ENCODE results near the gene ACADM.
"Not testable (repeated sequence)": the region's sequence is repeated elsewhere in the genome, so short reads cannot be mapped to it uniquely, and the experiment has no call there.

Gene ACADM

DNA sequence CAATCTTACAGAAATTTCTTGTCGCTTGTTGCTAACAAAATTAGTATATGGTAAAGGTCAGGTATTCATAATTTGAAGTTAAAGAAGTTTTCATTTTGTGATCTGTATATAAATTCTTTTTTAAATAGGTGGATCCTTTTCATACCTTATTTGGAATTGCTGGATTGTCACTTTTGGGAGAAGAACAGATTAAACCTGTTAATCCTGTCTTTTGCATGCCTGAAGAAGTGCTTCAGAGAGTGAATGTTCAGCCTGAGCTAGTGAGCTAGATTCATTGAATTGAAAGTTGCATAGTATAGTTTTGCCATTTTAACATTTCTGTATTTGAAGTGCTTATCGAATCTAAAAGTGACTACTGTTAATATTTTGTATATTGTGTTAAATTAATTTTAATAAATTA lies 69.9 kb downstream of the ACADM start:
- DNase-seq (ENCODE audit: low read depth in 2 of 2): no peak

DNA sequence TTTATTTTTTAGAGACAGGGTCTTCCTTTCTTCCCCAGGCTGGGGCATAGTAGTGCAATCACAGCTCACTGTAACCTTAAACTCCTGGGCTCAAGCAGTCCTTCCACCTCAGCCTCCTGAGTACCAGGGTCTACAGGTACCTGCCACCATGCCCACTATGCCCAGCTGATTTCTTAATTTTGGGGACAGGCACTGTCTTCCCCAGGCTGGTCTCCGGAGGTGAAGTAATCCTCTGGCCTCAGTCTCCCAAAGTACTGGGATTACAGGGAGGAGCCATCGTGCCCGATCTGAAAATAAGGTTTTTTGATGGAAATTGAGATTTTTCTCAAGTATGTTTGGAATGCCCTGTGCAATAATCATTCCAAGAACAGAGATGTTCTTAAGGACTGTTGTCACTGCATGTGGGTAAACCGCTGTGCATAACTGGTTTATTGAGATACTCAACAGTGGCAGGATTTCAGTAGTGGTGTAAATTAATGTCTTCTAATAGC lies 71.2 kb downstream of the ACADM start:
- DNase-seq (ENCODE audit: low read depth in 2 of 2): no peak

DNA sequence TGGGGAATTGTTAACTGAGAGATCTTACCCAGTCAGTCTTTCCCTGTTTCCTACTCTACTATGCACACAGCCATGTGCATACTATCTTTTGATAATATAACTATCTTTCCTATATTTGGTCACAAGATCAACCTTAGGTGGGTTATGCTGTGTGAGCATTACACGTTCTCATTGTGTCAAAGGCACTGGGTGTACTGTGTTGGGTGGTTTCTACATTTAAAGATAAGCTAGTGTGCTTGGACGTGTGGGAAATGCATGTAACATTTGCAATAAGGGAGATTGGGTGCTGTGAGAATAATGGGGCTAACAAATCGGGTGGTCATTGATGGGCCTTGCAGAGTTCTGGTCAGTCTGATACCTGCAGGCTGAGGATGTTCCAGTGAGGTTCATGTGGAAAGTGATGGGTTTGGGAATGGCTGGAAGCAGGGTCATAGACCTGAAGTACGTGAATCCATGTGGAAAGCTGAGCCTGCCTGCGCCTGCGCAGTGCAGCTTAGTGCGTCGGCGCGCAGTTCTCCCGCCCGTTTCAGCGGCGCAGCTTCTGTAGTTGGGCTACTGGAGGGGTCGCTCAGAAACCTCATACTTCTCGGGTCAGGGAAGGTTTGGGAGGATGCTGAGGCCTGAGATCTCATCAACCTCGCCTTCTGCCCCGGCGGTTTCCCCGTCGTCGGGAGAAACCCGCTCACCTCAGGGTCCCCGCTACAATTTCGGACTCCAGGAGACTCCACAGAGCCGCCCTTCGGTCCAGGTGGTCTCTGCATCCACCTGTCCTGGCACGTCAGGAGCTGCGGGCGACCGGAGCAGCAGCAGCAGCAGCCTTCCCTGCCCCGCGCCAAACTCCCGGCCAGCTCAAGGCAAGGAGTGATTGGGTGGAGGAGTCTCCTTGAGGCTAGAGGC lies 72.1 kb downstream of the ACADM start, which contains the start of gene MSH4:
TSS of gene MSH4 (plus strand) at position 507 of the 897 bp plus-strand sequence. CDS start at position 611, 104 bp downstream.
- DNase-seq (ENCODE audit: low read depth in 2 of 2): no peak

DNA sequence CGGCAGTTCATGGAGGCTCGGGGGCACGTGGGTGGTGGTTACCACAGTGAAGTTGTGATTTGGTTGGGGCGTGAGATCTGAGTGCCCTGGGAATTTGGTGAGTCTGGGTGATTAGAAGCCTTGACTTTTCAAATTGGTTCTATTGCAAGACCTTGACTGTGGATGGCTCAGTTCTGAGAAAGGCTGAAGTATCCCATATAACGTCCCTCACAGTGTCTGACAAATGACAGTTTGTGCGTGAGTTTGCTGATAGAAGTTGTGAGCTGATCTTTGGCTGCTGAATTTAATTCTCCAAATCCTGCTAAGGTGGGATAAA lies 72.7 kb downstream of the ACADM start:
- DNase-seq (ENCODE audit: low read depth in 2 of 2): no peak

DNA sequence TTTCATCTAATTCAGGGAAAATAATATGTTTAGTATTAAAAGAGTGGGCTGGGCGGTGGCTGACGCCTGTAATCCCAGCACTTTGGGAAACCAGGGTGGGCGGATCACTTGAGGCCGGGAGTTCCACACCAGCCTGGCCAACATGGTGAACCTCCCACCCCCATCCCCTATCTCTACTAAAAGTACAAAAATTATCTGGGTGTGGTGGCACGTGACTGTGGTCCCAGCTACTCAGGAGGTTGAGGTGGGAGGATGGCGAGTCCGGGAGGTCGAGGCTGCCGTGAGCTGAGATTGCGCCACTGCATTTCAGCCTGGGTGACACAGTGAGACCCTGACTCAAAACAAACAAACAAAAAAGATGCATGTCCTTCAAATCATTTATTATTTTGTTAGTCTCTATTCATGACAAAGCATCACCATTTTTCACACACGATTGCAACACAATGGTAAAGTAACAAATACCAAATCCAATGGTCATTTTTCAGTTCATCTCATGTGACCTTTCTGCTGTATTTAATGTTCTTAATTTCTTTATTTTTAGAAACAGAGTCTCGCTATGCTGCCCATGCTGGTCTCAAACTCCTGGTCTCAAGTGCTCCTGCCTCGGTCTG lies 73.2 kb downstream of the ACADM start:
- DNase-seq (ENCODE audit: low read depth in 2 of 2): no peak

DNA sequence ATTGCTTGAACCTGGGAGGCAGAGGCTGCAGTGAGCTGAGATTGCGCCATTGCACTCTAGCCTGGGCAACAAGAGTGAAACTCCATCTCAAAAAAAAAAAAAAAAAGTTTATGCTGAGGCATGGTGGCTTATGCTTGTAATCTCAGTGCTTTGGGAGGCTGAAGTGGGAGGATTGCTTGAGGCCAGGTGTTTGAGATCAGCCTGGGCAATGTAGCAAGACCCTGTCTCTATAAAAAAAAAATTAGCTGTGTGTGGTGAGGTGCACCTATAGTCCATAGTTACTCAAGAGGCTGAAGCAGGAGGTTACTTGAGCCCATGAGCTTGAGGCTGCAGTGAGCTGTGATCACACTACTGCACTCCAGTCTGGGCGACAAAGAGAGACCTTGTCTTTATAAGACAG lies 77.0 kb downstream of the ACADM start:
- DNase-seq (ENCODE audit: low read depth in 2 of 2): not testable (repeated sequence)

DNA sequence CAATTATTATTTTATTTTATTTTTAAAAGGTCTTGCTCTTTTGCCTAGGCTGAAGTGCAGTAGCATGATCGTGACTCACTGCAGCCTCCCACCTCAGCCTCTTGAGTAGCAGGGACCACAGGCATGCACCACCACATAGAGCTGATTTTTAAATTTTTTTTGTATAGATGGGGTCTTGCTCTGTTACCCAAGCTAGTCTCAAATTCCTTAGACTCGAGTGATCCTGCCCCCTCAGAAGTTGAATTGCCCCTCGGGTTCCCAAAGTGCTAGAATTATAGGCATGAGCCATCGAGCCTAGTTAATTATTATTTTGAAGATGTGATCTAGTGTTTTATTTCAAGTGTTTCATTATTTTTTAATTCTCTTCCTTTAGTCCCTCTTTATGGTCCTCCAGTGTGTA lies 84.4 kb downstream of the ACADM start:
- no peak for DNase-seq (ENCODE audit: low read depth in 2 of 2)

DNA sequence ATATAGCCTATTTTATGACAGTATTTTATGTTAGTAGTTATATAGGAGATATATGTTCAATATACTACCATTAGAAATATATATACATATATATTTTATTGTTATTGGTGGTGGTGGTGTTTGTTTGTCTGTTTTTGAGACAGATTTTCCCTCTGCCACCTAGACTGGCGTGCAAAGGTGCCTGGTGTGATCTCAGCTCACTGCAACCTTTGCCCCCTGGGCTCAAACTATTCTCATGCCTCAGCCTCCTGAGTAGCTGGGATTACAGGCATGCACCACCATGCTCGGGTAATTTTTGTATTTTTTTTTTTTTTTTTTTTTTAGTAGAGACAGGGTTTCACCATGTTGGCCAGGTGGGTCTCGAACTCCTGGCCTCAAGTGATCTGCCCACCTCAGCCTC lies 85.6 kb downstream of the ACADM start:
- not testable (repeated sequence) for DNase-seq (ENCODE audit: low read depth in 2 of 2)

DNA sequence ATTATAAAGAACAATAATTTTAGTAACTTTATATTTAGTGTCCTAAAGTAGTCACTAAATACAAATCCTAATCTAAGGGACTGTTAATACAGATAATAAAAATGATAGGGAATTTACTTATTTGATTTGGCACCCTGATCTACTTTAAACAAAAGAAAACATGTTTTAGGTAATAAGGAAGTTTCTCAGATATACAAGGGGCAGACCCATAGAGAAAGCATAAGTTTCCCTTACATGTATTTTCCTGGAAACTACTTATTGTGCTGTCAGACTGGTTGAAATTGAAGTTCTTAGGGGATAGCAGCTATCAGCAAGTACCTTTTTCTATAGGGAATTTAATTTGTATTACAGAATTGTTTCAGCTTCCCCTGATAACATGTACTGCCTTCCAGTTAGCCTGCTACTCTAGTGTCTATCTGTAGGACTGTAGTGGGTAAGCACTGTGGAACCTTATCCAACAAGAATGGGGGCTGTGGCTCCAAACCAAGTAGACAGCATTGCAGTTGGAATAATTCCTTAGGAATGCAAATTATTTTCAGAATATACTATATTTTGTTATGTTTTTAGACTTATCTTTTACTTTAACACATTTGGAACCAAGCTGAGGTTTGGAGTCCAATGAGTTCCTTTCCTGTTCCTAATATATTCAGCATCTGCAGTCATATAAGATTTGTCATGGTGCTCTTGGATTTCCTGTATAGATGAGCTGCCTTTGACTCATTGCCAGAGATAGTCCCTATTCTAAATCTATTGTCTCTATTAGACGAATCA lies 86.9 kb downstream of the ACADM start:
- DNase-seq (ENCODE audit: low read depth in 2 of 2): no peak

DNA sequence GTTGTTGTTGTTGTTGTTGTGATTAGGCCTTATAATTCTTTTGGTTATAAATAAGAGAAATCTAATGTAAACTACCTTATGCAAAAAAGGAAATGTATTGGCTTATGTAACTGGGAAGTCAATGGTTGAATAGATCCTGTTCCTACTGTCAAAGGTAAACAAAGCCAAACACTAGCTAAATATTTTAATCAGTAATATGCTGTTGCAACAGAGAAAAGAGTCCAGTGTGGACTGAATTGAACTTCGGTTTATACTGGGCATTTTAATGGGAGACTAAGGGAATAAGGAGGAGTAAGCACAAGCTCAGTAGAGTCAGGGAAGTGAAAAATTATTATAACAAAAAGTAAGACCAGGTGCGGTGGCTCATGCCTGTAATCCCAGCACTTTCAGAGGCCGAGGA lies 87.6 kb downstream of the ACADM start:
- DNase-seq (ENCODE audit: low read depth in 2 of 2): no peak

All from stimulated activated CD8-positive, alpha-beta memory T cell treated with anti-CD3 and anti-CD28 coated beads, Interleukin-7, amount 100 ng/mL, for 4 hours (primary cell).